ENCODE data around the gene CORO6.

The CORO6 gene

DNA sequence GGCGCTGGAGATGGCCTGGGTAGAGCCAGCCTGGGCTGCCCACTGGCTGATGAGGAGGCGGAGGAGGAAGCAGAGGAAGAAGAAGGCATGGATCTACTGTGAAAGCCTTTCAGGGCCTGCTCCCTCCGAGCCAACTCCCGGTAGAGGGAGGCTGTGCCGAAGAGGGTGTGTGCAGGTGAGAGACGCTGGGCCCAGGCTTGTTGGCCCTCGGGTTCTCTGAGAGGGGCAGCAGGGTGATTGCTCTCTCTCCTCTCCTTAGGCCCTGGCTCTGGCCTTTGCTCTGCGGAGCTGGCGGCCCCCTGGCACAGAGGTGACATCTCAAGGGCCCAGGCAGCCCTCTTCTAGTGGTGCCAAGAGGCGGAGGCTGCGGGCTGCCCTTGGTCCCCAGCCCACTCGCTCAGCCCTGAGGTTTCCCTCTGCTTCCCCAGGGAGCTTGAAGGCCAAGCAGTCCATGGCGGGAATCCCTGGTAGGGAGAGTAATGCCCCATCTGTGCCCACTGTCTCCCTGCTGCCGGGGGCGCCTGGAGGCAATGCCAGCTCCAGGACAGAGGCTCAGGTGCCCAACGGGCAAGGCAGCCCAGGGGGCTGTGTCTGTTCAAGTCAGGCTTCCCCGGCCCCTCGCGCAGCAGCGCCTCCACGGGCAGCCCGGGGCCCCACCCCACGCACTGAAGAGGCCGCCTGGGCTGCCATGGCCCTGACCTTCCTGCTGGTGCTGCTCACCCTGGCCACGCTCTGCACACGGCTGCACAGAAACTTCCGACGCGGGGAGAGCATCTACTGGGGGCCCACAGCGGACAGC, 50.6 kb downstream of the CORO6 start:
- Histone ChIP-seq H3K27ac (ENCODE audit: low read depth, low read length) (no peak overlapping the region), H3K36me3 (ENCODE audit: control insufficient read depth in 1 of 2, insufficient read depth in 2 of 2, low read length in 2 of 2) (peaks cover 6 to 42% of the 10 kb centered on the region in 2 donors)

DNA sequence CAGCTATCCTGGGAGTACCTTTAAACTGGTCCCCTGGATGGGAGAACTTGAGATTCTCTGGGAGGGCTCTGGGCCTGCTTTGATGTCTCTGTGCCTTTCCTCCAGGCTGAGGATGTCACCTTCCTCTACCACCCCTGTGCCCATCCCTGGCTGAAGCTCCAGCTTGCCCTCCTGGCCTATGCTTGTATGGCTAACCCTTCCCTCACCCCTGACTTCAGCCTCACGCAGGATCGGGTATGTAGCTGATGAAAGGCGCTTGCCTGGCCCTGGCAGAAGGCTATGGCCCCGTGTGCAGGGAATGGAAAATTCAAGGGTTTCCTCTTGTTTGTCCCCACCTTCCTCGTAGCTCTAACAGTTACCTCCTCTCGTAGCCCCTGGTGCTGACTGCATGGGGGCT, 51.2 kb downstream of the CORO6 start:
- Histone ChIP-seq H3K9me3 (ENCODE audit: control insufficient read depth in 1 of 2, low read length in 2 of 2) (no peaks in the 10 kb centered on the region), H3K9ac (ENCODE audit: low read depth in 1 of 2, low read length in 2 of 2) (no peak overlapping the region), H3K27ac (ENCODE audit: low read depth, low read length) (no peak overlapping the region), H3K36me3 (ENCODE audit: control insufficient read depth in 1 of 2, insufficient read depth in 2 of 2, low read length in 2 of 2) (peaks cover 6 to 36% of the 10 kb centered on the region in 2 donors), H3K4me3 (ENCODE audit: low read depth in 1 of 2, low read length in 2 of 2) (no peak overlapping the region), H3K27me3 (ENCODE audit: control insufficient read depth in 1 of 2, insufficient read depth in 2 of 2, low read length in 2 of 2) (no peaks in the 10 kb centered on the region), H3K4me1 (ENCODE audit: control insufficient read depth in 1 of 2, insufficient read depth in 2 of 2, low read length in 2 of 2) (peaks cover 26 to 51% of the 10 kb centered on the region in 2 donors)

More for the DNA sequence above, 50.6 kb downstream of the CORO6 start:
- no peaks in the 10 kb centered on the region for H3K9me3 ChIP-seq (ENCODE audit: control insufficient read depth in 1 of 2, low read length in 2 of 2)
- peaks cover 26 to 51% of the 10 kb centered on the region in 2 donors for H3K4me1 ChIP-seq (ENCODE audit: control insufficient read depth in 1 of 2, insufficient read depth in 2 of 2, low read length in 2 of 2)
- no peaks in the 10 kb centered on the region for H3K27me3 ChIP-seq (ENCODE audit: control insufficient read depth in 1 of 2, insufficient read depth in 2 of 2, low read length in 2 of 2)
- H3K4me3 ChIP-seq (ENCODE audit: low read depth in 1 of 2, low read length in 2 of 2), result no peak overlapping the region
- no peak overlapping the region for H3K9ac ChIP-seq (ENCODE audit: low read depth in 1 of 2, low read length in 2 of 2)

DNA sequence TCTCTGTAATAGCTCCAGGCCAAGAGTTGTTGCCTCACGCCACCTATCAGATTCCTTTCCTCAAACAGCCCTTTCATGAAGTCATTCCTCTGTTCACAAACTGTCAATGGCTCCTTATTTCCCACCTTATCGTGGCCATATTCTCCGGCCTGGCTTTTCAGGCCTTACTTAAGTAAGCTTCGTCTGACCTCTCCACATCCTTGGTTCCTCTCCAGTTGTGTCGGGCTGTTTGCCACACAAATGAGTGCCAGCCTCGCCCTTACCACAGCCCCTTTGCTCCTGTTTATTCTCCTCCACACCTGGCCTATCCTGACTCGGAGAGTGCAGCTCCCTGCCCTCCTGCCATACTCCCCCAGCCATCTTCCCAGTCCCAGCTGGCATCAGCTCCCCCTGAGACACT, 52.2 kb downstream of the CORO6 start:
- no peak overlapping the region for H3K27ac ChIP-seq (ENCODE audit: low read depth, low read length)
- no peak overlapping the region for H3K4me3 ChIP-seq (ENCODE audit: low read depth in 1 of 2, low read length in 2 of 2)
- no peaks in the 10 kb centered on the region for H3K9me3 ChIP-seq (ENCODE audit: control insufficient read depth in 1 of 2, low read length in 2 of 2)
- H3K9ac ChIP-seq (ENCODE audit: low read depth in 1 of 2, low read length in 2 of 2), result peak overlapping the region in 1 of 2 donors; percentile 7
- peaks cover 6 to 27% of the 10 kb centered on the region in 2 donors for H3K36me3 ChIP-seq (ENCODE audit: control insufficient read depth in 1 of 2, insufficient read depth in 2 of 2, low read length in 2 of 2)
- no peaks in the 10 kb centered on the region for H3K27me3 ChIP-seq (ENCODE audit: control insufficient read depth in 1 of 2, insufficient read depth in 2 of 2, low read length in 2 of 2)
- peaks cover 29 to 59% of the 10 kb centered on the region in 2 donors for H3K4me1 ChIP-seq (ENCODE audit: control insufficient read depth in 1 of 2, insufficient read depth in 2 of 2, low read length in 2 of 2)

DNA sequence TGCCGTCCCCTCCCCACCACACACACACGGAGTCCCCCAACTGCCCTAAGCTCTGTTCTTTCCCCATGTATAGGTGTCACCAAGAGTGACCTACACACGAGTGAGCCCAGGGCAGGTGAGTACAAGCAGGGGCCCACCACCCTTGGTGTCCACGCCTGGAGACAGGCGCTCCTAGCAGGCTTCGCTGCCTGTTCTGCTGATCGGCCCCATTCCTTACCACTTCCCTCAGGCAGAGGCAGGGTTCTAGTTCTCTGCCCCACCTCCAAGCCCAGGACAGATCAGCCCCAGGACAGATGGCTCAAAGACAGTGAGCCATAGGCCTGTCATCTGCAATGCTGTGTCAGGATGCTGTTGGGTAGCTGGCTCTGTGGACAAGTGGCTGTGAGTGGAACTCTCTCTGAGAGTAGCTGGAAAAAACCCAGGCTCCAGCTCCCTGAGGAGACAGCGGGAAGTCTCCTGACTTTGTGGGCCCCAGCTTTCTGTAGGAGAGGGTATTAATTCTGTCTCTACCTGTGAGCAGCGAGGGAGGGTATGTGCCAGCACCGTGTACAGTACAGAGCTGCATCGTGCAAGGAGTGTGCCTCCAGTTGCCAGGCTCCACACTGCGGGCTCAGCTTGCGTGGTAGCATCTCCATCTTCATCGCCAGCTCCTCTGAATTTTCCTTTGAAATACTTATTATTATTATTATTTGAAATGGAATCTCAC, 53.3 kb downstream of the CORO6 start:
- Histone ChIP-seq H3K9me3 (ENCODE audit: control insufficient read depth in 1 of 2, low read length in 2 of 2) (no peaks in the 10 kb centered on the region), H3K27me3 (ENCODE audit: control insufficient read depth in 1 of 2, insufficient read depth in 2 of 2, low read length in 2 of 2) (no peaks in the 10 kb centered on the region), H3K4me3 (ENCODE audit: low read depth in 1 of 2, low read length in 2 of 2) (peak overlapping the region; percentile 85 to 89), H3K27ac (ENCODE audit: low read depth, low read length) (no peak overlapping the region), H3K36me3 (ENCODE audit: control insufficient read depth in 1 of 2, insufficient read depth in 2 of 2, low read length in 2 of 2) (peaks cover 6 to 17% of the 10 kb centered on the region in 2 donors), H3K4me1 (ENCODE audit: control insufficient read depth in 1 of 2, insufficient read depth in 2 of 2, low read length in 2 of 2) (peaks cover 23 to 62% of the 10 kb centered on the region in 2 donors), H3K9ac (ENCODE audit: low read depth in 1 of 2, low read length in 2 of 2) (peak overlapping the region; percentile 80 to 84)

DNA sequence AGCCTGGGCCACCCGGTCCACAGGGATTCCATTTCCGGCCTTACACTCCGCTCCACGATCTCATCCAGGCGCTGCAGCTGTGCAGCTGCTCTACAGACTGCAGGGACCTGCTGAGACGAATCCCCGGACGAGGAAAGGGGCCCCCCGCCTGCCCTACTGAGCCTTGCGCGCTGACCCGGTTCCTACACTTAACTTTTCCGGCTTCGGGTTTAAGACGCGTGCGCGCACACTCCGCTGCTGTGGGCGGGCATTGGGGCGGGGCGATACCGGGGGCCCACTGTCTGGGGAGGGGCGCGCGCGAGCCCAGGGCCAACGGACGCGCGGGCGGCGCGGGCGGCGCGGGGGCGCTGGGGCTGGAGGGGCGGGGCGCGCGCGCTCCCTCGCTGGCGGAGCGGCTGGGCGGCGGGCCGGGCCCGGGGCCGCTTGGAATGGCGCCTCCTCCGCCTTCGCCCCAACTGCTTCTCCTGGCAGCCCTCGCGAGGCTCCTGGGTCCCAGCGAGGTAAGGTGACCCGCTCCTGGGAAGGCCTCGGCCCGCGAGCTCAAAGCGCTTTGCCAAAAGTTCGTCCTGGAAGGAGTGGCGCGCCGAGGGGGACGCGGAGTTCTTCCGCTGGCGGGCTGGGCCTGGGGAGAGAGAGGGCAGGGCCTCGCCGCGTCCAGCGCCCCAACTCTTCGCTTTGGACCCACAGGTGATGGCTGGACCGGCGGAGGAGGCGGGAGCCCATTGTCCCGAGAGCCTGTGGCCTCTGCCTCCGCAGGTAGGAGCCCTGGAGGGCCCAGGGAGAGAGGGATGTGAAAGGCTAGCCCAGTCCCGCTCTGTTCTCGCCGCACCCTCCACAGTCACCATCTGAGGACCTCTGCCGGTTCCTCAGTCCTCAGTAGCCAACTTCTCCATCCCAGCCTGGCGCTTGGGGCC, 54.1 kb downstream of the CORO6 start, which contains the start of gene TP53I13:
TSS of gene TP53I13 (plus strand) at position 371 of the 914 bp plus-strand sequence. CDS start at position 429, 58 bp downstream.
- no peaks in the 10 kb centered on the region for H3K27me3 ChIP-seq (ENCODE audit: control insufficient read depth in 1 of 2, insufficient read depth in 2 of 2, low read length in 2 of 2)
- H3K27ac ChIP-seq (ENCODE audit: low read depth, low read length), result peak within 1 kb of the TSS; percentile 84
- H3K9ac ChIP-seq (ENCODE audit: low read depth in 1 of 2, low read length in 2 of 2), result peak within 1 kb of the TSS; percentile 80 to 96
- peaks cover 19 to 60% of the 10 kb centered on the region in 2 donors for H3K4me1 ChIP-seq (ENCODE audit: control insufficient read depth in 1 of 2, insufficient read depth in 2 of 2, low read length in 2 of 2)
- peaks cover 6 to 10% of the 10 kb centered on the region in 2 donors for H3K36me3 ChIP-seq (ENCODE audit: control insufficient read depth in 1 of 2, insufficient read depth in 2 of 2, low read length in 2 of 2)
- no peaks in the 10 kb centered on the region for H3K9me3 ChIP-seq (ENCODE audit: control insufficient read depth in 1 of 2, low read length in 2 of 2)
- H3K4me3 ChIP-seq (ENCODE audit: low read depth in 1 of 2, low read length in 2 of 2), result peak within 1 kb of the TSS; percentile 85 to 89

DNA sequence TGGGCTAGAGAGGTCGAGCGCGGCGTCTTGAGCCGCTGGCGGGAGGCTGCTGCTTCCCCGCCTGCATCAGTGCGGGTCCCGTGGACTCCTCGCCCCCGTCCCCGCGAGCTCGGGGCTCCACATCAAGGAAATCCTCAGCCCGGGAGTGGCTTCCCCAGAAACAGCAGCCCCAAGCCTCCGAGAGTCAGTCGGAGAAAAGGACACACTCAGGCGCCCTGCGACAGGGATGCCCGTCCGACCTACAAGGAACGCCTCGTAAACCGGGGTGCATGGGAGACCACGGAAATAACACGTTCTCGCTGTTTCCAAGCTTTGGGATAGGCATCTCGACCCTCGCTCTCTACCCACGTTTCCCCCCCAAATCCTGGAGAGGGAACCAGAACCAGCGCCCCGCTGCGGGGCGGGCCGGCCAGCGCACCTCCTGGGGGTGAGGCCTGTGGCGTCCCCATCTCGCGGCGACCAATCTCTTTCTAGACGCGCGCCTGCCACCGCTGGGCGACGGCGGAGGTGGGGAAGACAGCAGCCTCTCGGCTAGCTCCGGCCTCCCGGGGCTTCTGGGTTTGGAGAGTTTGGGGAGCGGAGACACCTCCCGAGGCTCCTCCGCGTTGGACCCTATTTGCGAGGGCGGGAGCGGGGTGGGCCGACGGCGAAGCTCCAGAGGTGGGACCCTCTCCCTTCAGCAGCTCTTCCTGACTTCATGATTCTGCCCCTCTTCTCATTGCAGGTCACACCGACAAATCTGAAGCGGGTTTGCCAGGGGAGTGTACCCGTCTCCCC, 55.0 kb downstream of the CORO6 start:
- H3K4me1 ChIP-seq (ENCODE audit: control insufficient read depth in 1 of 2, insufficient read depth in 2 of 2, low read length in 2 of 2), result peaks cover 18 to 61% of the 10 kb centered on the region in 2 donors

DNA sequence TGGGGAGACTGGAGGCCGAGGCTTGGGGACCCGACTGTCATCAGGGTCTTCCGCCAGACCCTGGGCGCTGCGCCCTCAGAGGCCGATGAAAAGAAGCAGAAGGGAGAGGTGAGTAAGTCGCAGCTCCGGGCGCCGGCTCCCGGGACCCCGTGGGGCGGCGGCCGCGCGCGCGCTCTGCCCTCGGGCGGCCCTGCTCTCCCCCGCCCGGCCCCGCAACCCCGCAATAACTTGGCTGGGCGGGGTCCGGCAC, 55.5 kb downstream of the CORO6 start:
- Histone ChIP-seq H3K27me3 (ENCODE audit: control insufficient read depth in 1 of 2, insufficient read depth in 2 of 2, low read length in 2 of 2) (no peaks in the 10 kb centered on the region), H3K4me3 (ENCODE audit: low read depth in 1 of 2, low read length in 2 of 2) (peak overlapping the region; percentile 85 to 87), H3K36me3 (ENCODE audit: control insufficient read depth in 1 of 2, insufficient read depth in 2 of 2, low read length in 2 of 2) (peaks cover 12 to 14% of the 10 kb centered on the region in 2 donors), H3K4me1 (ENCODE audit: control insufficient read depth in 1 of 2, insufficient read depth in 2 of 2, low read length in 2 of 2) (peaks cover 18 to 64% of the 10 kb centered on the region in 2 donors), H3K27ac (ENCODE audit: low read depth, low read length) (peak overlapping the region; percentile 84), H3K9me3 (ENCODE audit: control insufficient read depth in 1 of 2, low read length in 2 of 2) (no peaks in the 10 kb centered on the region), H3K9ac (ENCODE audit: low read depth in 1 of 2, low read length in 2 of 2) (peak overlapping the region; percentile 65 to 96)

More for the DNA sequence above, 55.0 kb downstream of the CORO6 start:
- Histone ChIP-seq H3K36me3 (ENCODE audit: control insufficient read depth in 1 of 2, insufficient read depth in 2 of 2, low read length in 2 of 2) (peaks cover 7 to 9% of the 10 kb centered on the region in 2 donors), H3K4me3 (ENCODE audit: low read depth in 1 of 2, low read length in 2 of 2) (peak overlapping the region; percentile 85 to 87), H3K27ac (ENCODE audit: low read depth, low read length) (peak overlapping the region; percentile 84), H3K9ac (ENCODE audit: low read depth in 1 of 2, low read length in 2 of 2) (peak overlapping the region; percentile 65 to 96), H3K27me3 (ENCODE audit: control insufficient read depth in 1 of 2, insufficient read depth in 2 of 2, low read length in 2 of 2) (no peaks in the 10 kb centered on the region), H3K9me3 (ENCODE audit: control insufficient read depth in 1 of 2, low read length in 2 of 2) (no peaks in the 10 kb centered on the region)

DNA sequence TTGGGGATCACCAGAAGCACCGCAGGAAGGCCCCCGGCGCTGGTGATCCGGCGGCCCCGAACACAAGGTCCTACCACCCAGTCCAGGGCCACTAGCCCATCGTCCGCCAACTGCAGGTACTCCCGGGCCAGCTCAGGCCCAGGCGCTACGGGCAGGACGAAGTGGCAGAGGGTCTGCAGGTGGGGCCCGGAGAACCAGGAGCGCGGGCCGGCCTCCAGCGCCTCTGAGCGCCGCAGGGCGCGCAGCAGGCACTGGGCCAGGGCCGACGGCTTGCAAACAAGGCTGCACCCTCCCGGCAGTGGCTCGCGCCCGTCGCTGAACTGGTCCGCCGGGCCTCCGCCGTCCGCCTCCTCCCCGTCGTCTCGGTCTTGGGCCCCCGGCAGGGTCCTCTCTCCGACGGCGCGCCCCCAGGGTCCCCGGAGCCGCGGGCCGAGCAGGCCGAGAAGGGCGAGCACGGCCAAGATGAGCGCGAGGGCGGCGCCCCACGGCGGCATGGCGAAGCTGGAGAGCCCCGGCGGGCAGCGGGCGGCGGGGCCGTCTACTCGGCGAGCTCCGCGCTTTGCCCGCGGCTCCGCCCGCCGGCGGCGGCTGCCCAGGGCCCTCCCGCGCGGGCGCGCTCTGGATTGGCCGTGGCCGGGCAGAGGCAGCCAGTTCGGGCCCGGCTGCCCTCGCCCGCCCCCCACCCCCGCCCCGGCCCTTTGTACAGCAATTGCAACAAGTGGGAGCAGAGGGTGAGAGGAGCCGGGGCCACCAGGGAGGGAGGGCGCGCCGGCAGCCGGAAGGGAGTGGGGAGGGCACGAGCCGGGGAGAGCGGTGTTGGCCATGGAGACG, 56.0 kb downstream of the CORO6 start, which contains the start of gene ABHD15:
TSS of gene ABHD15 (minus strand) at position 565 of the 831 bp plus-strand sequence. CDS start at position 494, 71 bp downstream.
- peak within 1 kb of the TSS; percentile 84 for H3K27ac ChIP-seq (ENCODE audit: low read depth, low read length)

More for the DNA sequence above, 56.0 kb downstream of the CORO6 start, which contains the start of gene ABHD15:
- Histone ChIP-seq H3K9me3 (ENCODE audit: control insufficient read depth in 1 of 2, low read length in 2 of 2) (no peaks in the 10 kb centered on the region), H3K4me1 (ENCODE audit: control insufficient read depth in 1 of 2, insufficient read depth in 2 of 2, low read length in 2 of 2) (peaks cover 18 to 64% of the 10 kb centered on the region in 2 donors), H3K4me3 (ENCODE audit: low read depth in 1 of 2, low read length in 2 of 2) (peak within 1 kb of the TSS; percentile 86 to 87), H3K36me3 (ENCODE audit: control insufficient read depth in 1 of 2, insufficient read depth in 2 of 2, low read length in 2 of 2) (peaks cover 15 to 16% of the 10 kb centered on the region in 2 donors), H3K9ac (ENCODE audit: low read depth in 1 of 2, low read length in 2 of 2) (peak within 1 kb of the TSS; percentile 65 to 96), H3K27me3 (ENCODE audit: control insufficient read depth in 1 of 2, insufficient read depth in 2 of 2, low read length in 2 of 2) (no peaks in the 10 kb centered on the region)

Data from duodenal mucosa (tissue), 2 donors.